Spleen (tissue), 11 donors: ENCODE results near the gene TRIM40. TPM values are rescaled to one million over a fixed set of nuclear protein-coding genes. Genes with fewer than 3 reads are reported as not detected.

ENCODE experiments used
- DNase-seq: peaks from one replicate; pipeline ENCODE4 v3.0.0-alpha.2; 2020
- H3K27ac ChIP-seq, 8 donors: fragments of 200-600 bp; sonication (generic) in 7 of 8; 1 replicate in 4 of 8; 2 replicates in 4 of 8; pipeline versions ENCODE4 v1.5.0 to v1.8.0; 2016 to 2021; ENCODE audit warnings: inconsistent platforms in 4 of 8, mild to moderate bottlenecking in 4 of 8, moderate library complexity in 1 of 8
- H3K27me3 ChIP-seq, 7 donors: fragments of 200-600 bp; sonication (generic) in 6 of 7; replicated peaks in 1 of 7; 1 replicate in 4 of 7; 2 replicates in 3 of 7; pipeline versions ENCODE4 v1.5.0 to v1.8.0; 2016 to 2021; ENCODE audit warnings: inconsistent platforms in 3 of 7, mild to moderate bottlenecking in 1 of 7
- H3K36me3 ChIP-seq, 6 donors: fragments of 200-600 bp; sonication (generic) in 5 of 6; 1 replicate in 4 of 6; 2 replicates in 2 of 6; pipeline versions ENCODE4 v1.5.0 to v1.8.0; 2016 to 2021; ENCODE audit warnings: inconsistent platforms in 2 of 6
- H3K4me1 ChIP-seq, 6 donors: fragments of 200-600 bp; sonication (generic) in 5 of 6; 1 replicate in 3 of 6; 2 replicates in 3 of 6; pipeline versions ENCODE4 v1.5.0 to v1.8.0; 2016 to 2021; ENCODE audit warnings: inconsistent platforms in 3 of 6
- H3K4me3 ChIP-seq, 8 donors: fragments of 200-600 bp; sonication (generic) in 7 of 8; 1 replicate in 4 of 8; 2 replicates in 4 of 8; pipeline versions ENCODE4 v1.5.0 to v1.8.0; 2016 to 2021; ENCODE audit warnings: inconsistent platforms in 4 of 8, mild to moderate bottlenecking in 4 of 8, moderate library complexity in 2 of 8
- H3K9me3 ChIP-seq, 8 donors: fragments of 200-600 bp; sonication (generic) in 7 of 8; 1 replicate in 4 of 8; 2 replicates in 4 of 8; pipeline versions ENCODE4 v1.5.0 to v1.8.0; 2016 to 2021; ENCODE audit warnings: inconsistent platforms in 4 of 8
- CTCF ChIP-seq, 11 experiments: fragments of 200-600 bp in 7 of 11; fragments of 450-650 bp in 4 of 11; sonication (generic) in 4 of 11; IDR thresholded peaks in 8 of 11; conservative IDR thresholded peaks in 3 of 11; 1 replicate in 7 of 11; 2 replicates in 4 of 11; pipeline versions ENCODE4 v1.4.0 to v1.8.0; 2016 to 2021; ENCODE audit warnings: antibody characterized with exemption in 11 of 11, inconsistent platforms in 4 of 11, mild to moderate bottlenecking in 1 of 11
- POLR2A ChIP-seq, 3 donors: fragments of 450-650 bp; IDR thresholded peaks; one replicate each; pipeline ENCODE4 v1.5.1; 2017; ENCODE audit warnings: antibody characterized with exemption in 3 of 3, mild to moderate bottlenecking in 1 of 3
- POLR2AphosphoS5 ChIP-seq, 3 donors: sonication (generic); formaldehyde crosslinking; IDR thresholded peaks; one replicate each; pipeline ENCODE4 v1.5.1; 2017; ENCODE audit warnings: antibody characterized with exemption in 3 of 3
- WGBS, 5 donors: extraction: QIAGEN DNeasy Blood & Tissue Kit in 3 of 5; methylation state at CpG; one replicate each; pipeline versions ENCODE4 v1.1.5 to v1.1.7; 2013 to 2018; 5-methylcytosine and 5-hydroxymethylcytosine counted together
- intact Hi-C: fragments of 100-400 bp; cut with DNase I; formaldehyde crosslinking; loops from one replicate; pipeline ENCODE4 v1.15.0; 2023; ENCODE audit warnings: low total_unique reads
- polyA plus RNA-seq, 3 donors: library from polyadenylated mRNA; stranded (reverse); fragments of 200-250 nt; gene quantifications; one replicate each; pipeline ENCODE4 v1.2.1, GENCODE V29; 2013
- total RNA-seq, 7 donors: library from RNA; depleted of rRNA in 3 of 7; stranded (reverse); fragments of >200 nt in 3 of 7; fragmentation: NEBNext Ultra II Directional in 4 of 7; extraction: Animal tissue kit (Norgen Biotek cat#: 25700) in 4 of 7; gene quantifications; one replicate each; pipeline versions ENCODE4 v1.1.0 to v1.2.1, GENCODE V29; 2016 to 2021
- donor health status: healthy with polysubstance abuse.
- donor health status: DM: no; HTN: no; CAD: no; lungs with moderate emphysema.
- donor health status: DM: no; HTN: no; CAD: no.
- donor health status: Bipolar disorder and iron deficiency.
- donor health status: healthy.
- donor health status: DM: no; HTN: no; CAD: no.
- donor health status: DM: yes; HTN: yes; CAD: no.

The TRIM40 gene
- total and polyA plus RNA-seq, 10 donors = 0.20 to 1.0 (median 0.29) TPM; not detected in 7

GRCh38 chr6:30149858-30150550, 14.1 kb downstream of the TRIM40 start:
- no peak for DNase-seq
- Histone ChIP-seq H3K4me3 (no peak overlapping the region), H3K9me3 (no peaks in the 10 kb centered on the region), H3K4me1 (peaks cover 0 to 10% (median 2%) of the 10 kb centered on the region in 6 donors), H3K36me3 (no peaks in the 10 kb centered on the region), H3K27ac (no peak overlapping the region), H3K27me3 (peaks cover 0 to 28% (median 4%) of the 10 kb centered on the region in 7 donors)
- 70 to 82% (median 73%) methylated on average over 7 of the region's 7 CpGs for WGBS, 5 donors
- TF ChIP-seq POLR2AphosphoS5 (IDR thresholded peaks at IDR 0.05) (no peak), POLR2A (IDR thresholded peaks at IDR 0.05) (no peak), CTCF (IDR thresholded peaks at IDR 0.05 in 8 of 11, conservative IDR thresholded peaks at IDR 0.05 in 3 of 11) (no peak)
- intact Hi-C loops = no loop called here

DNA sequence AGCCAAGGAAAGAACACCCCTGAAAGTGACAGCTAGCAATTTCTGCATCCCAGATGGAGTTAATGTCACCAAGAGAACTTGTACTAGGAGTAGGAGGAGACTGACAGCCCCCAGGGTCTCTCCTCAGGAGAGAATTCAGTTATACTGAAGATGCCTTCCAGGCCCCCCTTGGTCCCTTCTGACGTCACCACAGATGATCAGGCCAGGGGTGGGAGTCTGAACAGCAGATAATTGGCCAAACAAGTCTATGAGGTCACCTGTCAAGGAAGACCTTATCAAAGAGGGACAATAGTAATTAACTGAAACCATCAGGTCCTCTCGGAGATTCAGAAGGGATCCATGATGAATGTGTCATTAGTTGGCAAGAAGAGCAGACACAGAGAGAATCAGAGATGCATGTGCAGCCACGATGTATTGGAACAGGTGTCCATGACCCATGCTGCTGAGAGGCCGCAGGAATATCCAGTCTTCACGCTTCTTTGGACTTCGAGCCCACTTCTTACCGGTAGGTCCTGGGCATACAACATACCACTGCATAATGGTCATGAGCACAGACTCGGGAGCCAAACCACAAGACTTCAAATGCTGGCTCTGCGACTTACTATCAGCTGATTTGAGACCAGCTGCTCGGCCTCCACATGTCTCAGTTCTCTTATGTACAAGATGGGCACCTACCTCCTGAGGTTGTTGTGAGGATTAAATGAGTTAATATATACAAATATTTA, 14.9 kb downstream of the TRIM40 start:
- Histone ChIP-seq H3K9me3 (no peaks in the 10 kb centered on the region), H3K4me1 (peaks cover 0 to 14% (median 6%) of the 10 kb centered on the region in 6 donors), H3K36me3 (no peaks in the 10 kb centered on the region), H3K4me3 (no peak overlapping the region), H3K27me3 (peaks cover 0 to 22% (median 0%) of the 10 kb centered on the region in 7 donors), H3K27ac (no peak overlapping the region)
- intact Hi-C loops = no loop called here
- 84 to 94% (median 89%) methylated on average over 10 of the region's 10 CpGs for WGBS, 5 donors
- TF ChIP-seq CTCF (IDR thresholded peaks at IDR 0.05 in 8 of 11, conservative IDR thresholded peaks at IDR 0.05 in 3 of 11) (no peak), POLR2A (IDR thresholded peaks at IDR 0.05) (no peak), POLR2AphosphoS5 (IDR thresholded peaks at IDR 0.05) (no peak)
- no peak for DNase-seq

DNA sequence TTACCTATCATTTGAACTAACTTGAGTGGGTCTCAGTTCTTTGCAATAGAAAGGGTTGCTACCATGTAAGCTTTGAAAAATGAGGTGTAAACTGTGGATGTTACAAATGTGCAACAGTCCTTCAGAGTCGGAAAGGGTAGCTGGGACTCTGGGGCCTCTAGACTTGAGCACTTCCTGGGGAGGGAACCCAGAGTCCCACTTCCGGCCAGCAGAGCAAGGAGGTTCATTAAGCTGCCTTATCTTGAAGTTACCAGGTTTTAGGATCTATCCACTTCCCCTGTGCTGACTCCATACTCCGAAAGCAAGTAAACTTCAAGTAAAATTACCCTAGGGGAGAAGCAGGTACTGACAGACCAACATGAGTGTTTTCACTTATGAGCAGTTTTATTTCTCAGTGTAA, 15.6 kb downstream of the TRIM40 start:
- Histone ChIP-seq H3K36me3 (no peaks in the 10 kb centered on the region), H3K4me3 (no peak overlapping the region), H3K9me3 (no peaks in the 10 kb centered on the region), H3K27ac (no peak overlapping the region), H3K27me3 (peaks cover 0 to 19% (median 0%) of the 10 kb centered on the region in 7 donors), H3K4me1 (peaks cover 0 to 22% (median 9%) of the 10 kb centered on the region in 6 donors)
- DNase-seq = no peak
- no peak for TF ChIP-seq POLR2A (IDR thresholded peaks at IDR 0.05)
- TF ChIP-seq CTCF (IDR thresholded peaks at IDR 0.05 in 8 of 11, conservative IDR thresholded peaks at IDR 0.05 in 3 of 11) = no peak
- TF ChIP-seq POLR2AphosphoS5 (IDR thresholded peaks at IDR 0.05) = no peak
- 21 to 43% (median 23%) methylated on average over 3 of the region's 3 CpGs for WGBS, 5 donors
- intact Hi-C loops = no loop called here
